SHP77 (cell line): ENCODE measurements around the gene PRDM16.
"Not testable (repeated sequence)": the region's sequence is repeated elsewhere in the genome, so short reads cannot be mapped to it uniquely, and the experiment has no call there.

Experiments
- DNase-seq, 2 experiments: peaks; one replicate each; lab custom pipeline; 2025; lab: John Stamatoyannopoulos, UW

The PRDM16 gene

GRCh38 chr1:3227893-3228292, 158.9 kb downstream of the PRDM16 start:
- no peak for DNase-seq

- DNase-seq: no peak
Measured at GRCh38 chr1:3229081-3229725, 160.2 kb downstream of the PRDM16 start.

- no peak for DNase-seq
Measured at GRCh38 chr1:3230553-3230952, 161.6 kb downstream of the PRDM16 start.

- DNase-seq: no peak
Measured at GRCh38 chr1:3231245-3231644, 162.2 kb downstream of the PRDM16 start.

GRCh38 chr1:3231826-3232225, 162.8 kb downstream of the PRDM16 start:
- DNase-seq: no peak

- no peak for DNase-seq
Measured at GRCh38 chr1:3233031-3233430, 164.0 kb downstream of the PRDM16 start.

- DNase-seq: no peak
Measured at GRCh38 chr1:3233551-3233950, 164.5 kb downstream of the PRDM16 start.

- DNase-seq: no peak
Measured at GRCh38 chr1:3234281-3234680, 165.3 kb downstream of the PRDM16 start.

- DNase-seq: no peak
Measured at GRCh38 chr1:3234956-3235355, 166.0 kb downstream of the PRDM16 start.

GRCh38 chr1:3235496-3235895, 166.5 kb downstream of the PRDM16 start:
- no peak for DNase-seq

GRCh38 chr1:3236361-3236760, 167.4 kb downstream of the PRDM16 start:
- DNase-seq: no peak

- DNase-seq: no peak
Measured at GRCh38 chr1:3236955-3237354, 168.0 kb downstream of the PRDM16 start.

GRCh38 chr1:3237570-3237969, 168.6 kb downstream of the PRDM16 start:
- no peak for DNase-seq

GRCh38 chr1:3237994-3238702, 169.1 kb downstream of the PRDM16 start:
- no peak for DNase-seq

- DNase-seq: no peak
Measured at GRCh38 chr1:3238703-3239278, 169.8 kb downstream of the PRDM16 start.

- not testable (repeated sequence) for DNase-seq
Measured at GRCh38 chr1:3239991-3240390, 171.0 kb downstream of the PRDM16 start.

- DNase-seq: no peak
Measured at GRCh38 chr1:3240524-3241235, 171.7 kb downstream of the PRDM16 start.

- no peak for DNase-seq
Measured at GRCh38 chr1:3241236-3241550, 172.2 kb downstream of the PRDM16 start.

GRCh38 chr1:3241673-3242407, 172.8 kb downstream of the PRDM16 start:
- no peak for DNase-seq

- DNase-seq: no peak
Measured at GRCh38 chr1:3242408-3243260, 173.6 kb downstream of the PRDM16 start.

- DNase-seq: no peak
Measured at GRCh38 chr1:3243304-3243703, 174.3 kb downstream of the PRDM16 start.
